ENCODE data around the gene APP.
A peak's percentile ranks its signal among the peaks of the same experiment; 100 is the strongest.

Gene APP

DNA sequence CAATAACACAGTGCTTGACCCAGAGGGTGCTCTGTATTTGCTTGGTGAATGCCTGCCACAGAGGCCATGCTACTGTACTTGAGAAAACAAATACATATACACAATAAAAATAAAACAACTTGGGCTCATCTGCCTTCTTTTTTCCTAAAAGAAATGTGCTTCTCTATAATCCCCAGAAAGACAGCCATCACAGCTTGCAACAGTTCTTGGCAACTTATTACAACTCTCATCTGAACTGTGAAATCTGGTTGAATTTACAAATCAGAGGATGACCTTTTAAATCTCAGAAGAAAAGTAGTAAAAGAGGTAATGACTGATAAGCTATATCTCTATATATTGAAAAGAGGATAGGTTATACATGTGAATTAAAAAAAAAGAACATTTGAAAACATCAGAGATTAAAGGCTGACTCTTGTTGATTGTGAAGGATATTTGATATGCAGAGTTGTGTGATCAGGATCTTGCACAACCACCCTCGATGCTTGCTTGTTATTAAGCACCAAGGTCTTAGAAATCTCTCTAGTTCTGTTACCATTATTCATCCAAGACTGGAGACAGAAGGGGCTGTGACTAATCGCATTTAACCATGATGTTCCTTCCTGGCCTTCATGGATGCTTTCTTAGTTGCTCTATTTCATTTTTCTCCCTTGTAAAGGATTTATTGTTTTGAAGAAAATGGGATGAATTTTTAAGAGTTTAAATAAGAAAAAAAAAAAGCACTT, 213.4 kb downstream of the APP start:
- peak; percentile 59 for ATAC-seq
- no peak for TF ChIP-seq ESRRG (CRISPR knock-in tag; IDR thresholded peaks at IDR 0.05)

DNA sequence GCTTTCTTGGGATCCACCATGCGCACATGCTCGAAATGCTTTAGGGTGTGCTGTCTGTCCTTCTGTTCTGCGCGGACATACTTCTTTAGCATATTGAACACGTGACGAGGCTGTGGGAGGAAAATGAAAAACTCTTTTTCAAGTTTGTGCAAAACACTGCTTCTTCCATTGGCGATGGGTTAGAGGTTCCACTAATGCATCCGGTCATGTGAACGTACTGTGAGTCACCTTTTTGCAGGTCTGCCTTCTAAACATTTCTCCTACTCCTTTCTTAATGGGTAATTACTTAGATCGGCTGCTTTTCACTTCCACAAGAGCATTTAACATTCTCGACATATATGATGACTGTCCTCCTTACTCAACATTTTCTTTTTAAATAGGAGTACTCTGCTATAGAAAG, 214.9 kb downstream of the APP start:
- TF ChIP-seq GLIS3 (CRISPR knock-in tag; IDR thresholded peaks at IDR 0.05) (no peak), ZNF70 (CRISPR knock-in tag; IDR thresholded peaks at IDR 0.05) (no peak), ZC3H10 (CRISPR knock-in tag; IDR thresholded peaks at IDR 0.05) (no peak)
- TF ChIP-seq, protein P1, sequence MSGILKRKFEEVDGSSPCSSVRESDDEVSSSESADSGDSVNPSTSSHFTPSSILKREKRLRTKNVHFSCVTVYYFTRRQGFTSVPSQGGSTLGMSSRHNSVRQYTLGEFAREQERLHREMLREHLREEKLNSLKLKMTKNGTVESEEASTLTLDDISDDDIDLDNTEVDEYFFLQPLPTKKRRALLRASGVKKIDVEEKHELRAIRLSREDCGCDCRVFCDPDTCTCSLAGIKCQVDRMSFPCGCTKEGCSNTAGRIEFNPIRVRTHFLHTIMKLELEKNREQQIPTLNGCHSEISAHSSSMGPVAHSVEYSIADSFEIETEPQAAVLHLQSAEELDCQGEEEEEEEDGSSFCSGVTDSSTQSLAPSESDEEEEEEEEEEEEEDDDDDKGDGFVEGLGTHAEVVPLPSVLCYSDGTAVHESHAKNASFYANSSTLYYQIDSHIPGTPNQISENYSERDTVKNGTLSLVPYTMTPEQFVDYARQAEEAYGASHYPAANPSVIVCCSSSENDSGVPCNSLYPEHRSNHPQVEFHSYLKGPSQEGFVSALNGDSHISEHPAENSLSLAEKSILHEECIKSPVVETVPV (CRISPR knock-in tag; IDR thresholded peaks at IDR 0.05), result no peak

DNA sequence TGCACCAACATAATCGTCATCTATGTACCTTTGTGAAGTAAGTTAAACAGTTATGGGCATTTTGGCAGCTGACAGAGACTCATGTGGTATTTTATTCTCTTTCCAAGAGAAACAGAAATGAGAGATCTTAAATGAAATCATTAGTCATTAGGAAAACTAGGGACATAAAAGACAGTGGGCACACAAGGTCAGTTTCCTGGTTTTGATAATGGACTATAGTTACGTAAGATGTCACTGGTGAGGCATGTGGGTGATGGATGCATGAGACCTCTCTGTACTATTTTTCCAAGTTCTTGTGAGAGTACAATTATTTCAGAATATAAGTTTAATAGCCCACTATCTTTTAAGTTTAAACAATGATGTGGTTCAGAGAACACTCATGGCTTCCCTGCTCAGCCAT, 216.9 kb downstream of the APP start:
- TF ChIP-seq ZC3H10 (CRISPR knock-in tag; IDR thresholded peaks at IDR 0.05), result 0 out of 2 replicates have a peak, but pooled peaks have one; percentile 52
- TF ChIP-seq, protein P2, sequence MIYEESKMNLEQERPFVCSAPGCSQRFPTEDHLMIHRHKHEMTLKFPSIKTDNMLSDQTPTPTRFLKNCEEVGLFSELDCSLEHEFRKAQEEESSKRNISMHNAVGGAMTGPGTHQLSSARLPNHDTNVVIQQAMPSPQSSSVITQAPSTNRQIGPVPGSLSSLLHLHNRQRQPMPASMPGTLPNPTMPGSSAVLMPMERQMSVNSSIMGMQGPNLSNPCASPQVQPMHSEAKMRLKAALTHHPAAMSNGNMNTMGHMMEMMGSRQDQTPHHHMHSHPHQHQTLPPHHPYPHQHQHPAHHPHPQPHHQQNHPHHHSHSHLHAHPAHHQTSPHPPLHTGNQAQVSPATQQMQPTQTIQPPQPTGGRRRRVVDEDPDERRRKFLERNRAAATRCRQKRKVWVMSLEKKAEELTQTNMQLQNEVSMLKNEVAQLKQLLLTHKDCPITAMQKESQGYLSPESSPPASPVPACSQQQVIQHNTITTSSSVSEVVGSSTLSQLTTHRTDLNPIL (CRISPR knock-in tag; IDR thresholded peaks at IDR 0.05; ENCODE audit: low read depth), result no peak
- no peak for TF ChIP-seq RARB (CRISPR knock-in tag; IDR thresholded peaks at IDR 0.05)
- no peak for TF ChIP-seq PPARA (CRISPR knock-in tag; IDR thresholded peaks at IDR 0.05; ENCODE audit: borderline replicate concordance)
- no peak for TF ChIP-seq TCF4 (CRISPR knock-in tag; IDR thresholded peaks at IDR 0.05; ENCODE audit: borderline replicate concordance)
- TF ChIP-seq ISL1 (CRISPR knock-in tag; IDR thresholded peaks at IDR 0.05), result peak; percentile 75
- no peak for TF ChIP-seq ZNF8 (CRISPR knock-in tag; IDR thresholded peaks at IDR 0.05)
- ATAC-seq, result no peak

More for the DNA sequence above, 214.9 kb downstream of the APP start:
- ATAC-seq, result no peak

DNA sequence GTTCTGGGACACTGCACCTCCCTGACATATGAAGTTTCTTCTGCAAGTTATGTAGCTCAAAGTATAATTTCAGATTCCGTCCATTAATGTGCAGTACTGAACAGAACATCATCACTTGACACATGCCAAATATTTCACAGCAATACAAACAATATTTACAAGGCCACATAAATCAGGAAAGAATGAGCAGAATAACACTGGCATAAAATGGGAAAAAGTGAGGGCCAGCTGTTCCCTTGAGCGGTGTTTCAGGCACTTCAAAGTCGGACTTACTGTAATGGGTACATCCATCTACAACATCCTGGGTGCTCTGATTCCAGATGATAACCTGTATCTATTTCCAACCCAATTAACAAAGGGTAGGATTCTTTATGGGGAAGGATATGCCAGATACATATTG, 217.4 kb downstream of the APP start:
- no peak for ATAC-seq
- TF ChIP-seq ARNTL (CRISPR knock-in tag; IDR thresholded peaks at IDR 0.05; ENCODE audit: borderline replicate concordance, low read depth) (no peak), ESRRG (CRISPR knock-in tag; IDR thresholded peaks at IDR 0.05) (no peak), ZFP3 (CRISPR knock-in tag; IDR thresholded peaks at IDR 0.05) (no peak), OSR1 (CRISPR knock-in tag; IDR thresholded peaks at IDR 0.05) (no peak), PPARA (CRISPR knock-in tag; IDR thresholded peaks at IDR 0.05; ENCODE audit: borderline replicate concordance) (no peak), TOX (CRISPR knock-in tag; IDR thresholded peaks at IDR 0.05; ENCODE audit: borderline replicate concordance) (no peak), BACH2 (CRISPR knock-in tag; IDR thresholded peaks at IDR 0.05; ENCODE audit: borderline replicate concordance) (no peak), ISL1 (CRISPR knock-in tag; IDR thresholded peaks at IDR 0.05) (no peak), CSDC2 (CRISPR knock-in tag; IDR thresholded peaks at IDR 0.05) (no peak), ZNF565 (CRISPR knock-in tag; conservative IDR thresholded peaks at IDR 0.05; ENCODE audit: low read depth) (no peak), ZNF70 (CRISPR knock-in tag; IDR thresholded peaks at IDR 0.05) (no peak)
- TF ChIP-seq, protein P3, sequence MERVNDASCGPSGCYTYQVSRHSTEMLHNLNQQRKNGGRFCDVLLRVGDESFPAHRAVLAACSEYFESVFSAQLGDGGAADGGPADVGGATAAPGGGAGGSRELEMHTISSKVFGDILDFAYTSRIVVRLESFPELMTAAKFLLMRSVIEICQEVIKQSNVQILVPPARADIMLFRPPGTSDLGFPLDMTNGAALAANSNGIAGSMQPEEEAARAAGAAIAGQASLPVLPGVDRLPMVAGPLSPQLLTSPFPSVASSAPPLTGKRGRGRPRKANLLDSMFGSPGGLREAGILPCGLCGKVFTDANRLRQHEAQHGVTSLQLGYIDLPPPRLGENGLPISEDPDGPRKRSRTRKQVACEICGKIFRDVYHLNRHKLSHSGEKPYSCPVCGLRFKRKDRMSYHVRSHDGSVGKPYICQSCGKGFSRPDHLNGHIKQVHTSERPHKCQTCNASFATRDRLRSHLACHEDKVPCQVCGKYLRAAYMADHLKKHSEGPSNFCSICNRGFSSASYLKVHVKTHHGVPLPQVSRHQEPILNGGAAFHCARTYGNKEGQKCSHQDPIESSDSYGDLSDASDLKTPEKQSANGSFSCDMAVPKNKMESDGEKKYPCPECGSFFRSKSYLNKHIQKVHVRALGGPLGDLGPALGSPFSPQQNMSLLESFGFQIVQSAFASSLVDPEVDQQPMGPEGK (CRISPR knock-in tag; IDR thresholded peaks at IDR 0.05; ENCODE audit: borderline replicate concordance), result no peak
- TF ChIP-seq, protein P1 (CRISPR knock-in tag; IDR thresholded peaks at IDR 0.05), result no peak
- TF ChIP-seq, protein P2 (CRISPR knock-in tag; IDR thresholded peaks at IDR 0.05; ENCODE audit: low read depth), result no peak
- TF ChIP-seq, protein P4, sequence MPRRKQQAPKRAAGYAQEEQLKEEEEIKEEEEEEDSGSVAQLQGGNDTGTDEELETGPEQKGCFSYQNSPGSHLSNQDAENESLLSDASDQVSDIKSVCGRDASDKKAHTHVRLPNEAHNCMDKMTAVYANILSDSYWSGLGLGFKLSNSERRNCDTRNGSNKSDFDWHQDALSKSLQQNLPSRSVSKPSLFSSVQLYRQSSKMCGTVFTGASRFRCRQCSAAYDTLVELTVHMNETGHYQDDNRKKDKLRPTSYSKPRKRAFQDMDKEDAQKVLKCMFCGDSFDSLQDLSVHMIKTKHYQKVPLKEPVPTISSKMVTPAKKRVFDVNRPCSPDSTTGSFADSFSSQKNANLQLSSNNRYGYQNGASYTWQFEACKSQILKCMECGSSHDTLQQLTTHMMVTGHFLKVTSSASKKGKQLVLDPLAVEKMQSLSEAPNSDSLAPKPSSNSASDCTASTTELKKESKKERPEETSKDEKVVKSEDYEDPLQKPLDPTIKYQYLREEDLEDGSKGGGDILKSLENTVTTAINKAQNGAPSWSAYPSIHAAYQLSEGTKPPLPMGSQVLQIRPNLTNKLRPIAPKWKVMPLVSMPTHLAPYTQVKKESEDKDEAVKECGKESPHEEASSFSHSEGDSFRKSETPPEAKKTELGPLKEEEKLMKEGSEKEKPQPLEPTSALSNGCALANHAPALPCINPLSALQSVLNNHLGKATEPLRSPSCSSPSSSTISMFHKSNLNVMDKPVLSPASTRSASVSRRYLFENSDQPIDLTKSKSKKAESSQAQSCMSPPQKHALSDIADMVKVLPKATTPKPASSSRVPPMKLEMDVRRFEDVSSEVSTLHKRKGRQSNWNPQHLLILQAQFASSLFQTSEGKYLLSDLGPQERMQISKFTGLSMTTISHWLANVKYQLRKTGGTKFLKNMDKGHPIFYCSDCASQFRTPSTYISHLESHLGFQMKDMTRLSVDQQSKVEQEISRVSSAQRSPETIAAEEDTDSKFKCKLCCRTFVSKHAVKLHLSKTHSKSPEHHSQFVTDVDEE (CRISPR knock-in tag; IDR thresholded peaks at IDR 0.05), result no peak
